Activated CD8-positive, alpha-beta memory T cell treated with anti-CD3 and anti-CD28 coated beads, Interleukin-2, amount 50 U/mL, for 48 hours (primary cell): ENCODE measurements around the gene GALNT18.
"Not testable (repeated sequence)": the region's sequence is repeated elsewhere in the genome, so short reads cannot be mapped to it uniquely, and the experiment has no call there.

Experiments used
- DNase-seq: peaks from one replicate; pipeline ENCODE4 v3.0.0-alpha.2; 2020

Gene GALNT18

GRCh38 chr11:11378184-11378940, 243.4 kb downstream of the GALNT18 start:
- DNase-seq = no peak

DNA sequence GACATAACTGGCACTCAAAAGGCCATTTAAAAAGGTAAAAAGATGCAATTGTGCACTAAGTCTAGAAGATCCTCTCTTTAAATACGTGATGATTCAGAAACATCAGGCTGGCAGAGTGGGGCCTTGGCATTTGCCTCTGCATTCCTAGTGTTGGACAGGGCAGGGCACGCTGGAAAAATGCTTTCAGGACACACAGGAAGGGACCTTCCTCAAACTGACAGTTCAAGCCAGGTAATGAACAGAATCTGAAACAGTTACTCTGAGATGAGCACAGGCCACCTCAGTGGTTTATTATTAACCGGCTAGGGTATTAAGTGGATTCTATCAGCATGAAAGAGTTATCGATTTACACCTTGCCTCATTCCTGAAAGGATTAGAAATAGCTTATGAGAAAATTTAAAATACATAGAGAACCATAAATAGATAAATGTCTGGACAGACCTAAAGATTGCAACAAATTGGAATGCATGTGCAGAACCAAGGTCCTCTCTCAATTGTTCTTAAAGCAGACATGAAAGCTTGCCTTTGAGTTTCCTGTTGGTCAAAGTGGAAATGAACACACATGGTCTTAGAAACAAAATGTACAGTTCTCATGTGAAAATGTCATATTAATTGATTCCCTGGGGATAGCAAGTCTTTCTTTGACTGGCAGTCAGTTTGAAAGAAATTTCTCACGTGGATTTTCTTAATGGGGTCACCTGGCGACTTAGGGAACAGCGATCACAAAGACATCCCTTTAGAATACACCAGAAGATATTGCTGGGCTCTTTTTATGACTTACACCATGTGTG, 247.3 kb downstream of the GALNT18 start:
- DNase-seq = no peak

DNA sequence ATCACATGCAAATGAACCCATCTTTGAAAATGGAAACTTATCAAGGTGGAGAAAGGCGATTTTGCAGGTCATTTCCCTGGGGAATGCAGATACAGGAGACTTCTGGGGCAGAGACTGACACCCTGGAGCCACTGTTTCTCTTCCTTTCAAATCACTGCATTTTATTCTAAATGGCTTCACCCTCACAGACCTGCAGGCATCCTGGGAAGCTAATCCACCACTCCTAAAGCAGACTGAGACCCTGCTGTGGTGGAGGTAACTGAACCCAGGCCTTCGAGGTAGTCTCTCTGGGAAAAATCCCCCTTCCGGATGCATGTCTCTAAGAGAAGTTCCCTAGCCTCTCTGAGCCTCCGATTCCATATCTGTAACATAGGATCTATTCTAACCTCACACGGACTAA, 247.9 kb downstream of the GALNT18 start:
- no peak for DNase-seq

- no peak for DNase-seq
These were observed 249.3 kb downstream of the GALNT18 start for GRCh38 chr11:11372461-11372860.

- DNase-seq = no peak
These were observed 250.9 kb downstream of the GALNT18 start for GRCh38 chr11:11370962-11371303.

DNA sequence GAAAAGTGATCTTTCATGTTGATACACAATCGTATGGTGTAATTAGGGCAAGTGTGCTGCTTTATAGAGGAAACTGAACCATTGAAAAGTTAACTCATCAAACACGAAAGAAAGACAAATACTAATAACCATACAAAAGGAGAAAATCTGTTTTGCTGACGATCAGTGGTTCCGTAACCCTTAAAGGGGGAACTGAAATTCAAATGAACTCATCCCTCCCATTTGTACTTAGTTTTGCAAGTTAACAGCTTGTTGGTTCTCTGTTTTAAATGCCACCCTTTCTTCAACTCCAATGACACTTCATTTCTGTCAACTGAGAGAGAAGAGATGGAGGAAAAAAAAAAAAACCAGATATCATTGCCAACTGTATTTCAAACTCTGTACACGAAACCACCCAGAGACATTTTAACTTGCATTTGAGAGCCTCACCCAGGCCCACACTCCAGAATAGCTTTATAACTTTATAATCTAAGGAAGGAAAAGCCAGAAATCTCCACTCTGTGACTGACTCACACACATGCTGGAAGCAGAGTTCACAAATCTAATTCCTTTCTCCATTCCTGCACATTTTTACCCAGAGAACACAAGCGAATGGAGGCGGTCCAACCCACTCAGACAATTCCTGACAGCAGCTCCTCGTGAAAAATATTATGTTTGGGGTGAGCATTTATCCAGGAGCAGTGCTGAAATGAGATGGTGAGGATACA, 251.4 kb downstream of the GALNT18 start:
- DNase-seq = no peak

DNA sequence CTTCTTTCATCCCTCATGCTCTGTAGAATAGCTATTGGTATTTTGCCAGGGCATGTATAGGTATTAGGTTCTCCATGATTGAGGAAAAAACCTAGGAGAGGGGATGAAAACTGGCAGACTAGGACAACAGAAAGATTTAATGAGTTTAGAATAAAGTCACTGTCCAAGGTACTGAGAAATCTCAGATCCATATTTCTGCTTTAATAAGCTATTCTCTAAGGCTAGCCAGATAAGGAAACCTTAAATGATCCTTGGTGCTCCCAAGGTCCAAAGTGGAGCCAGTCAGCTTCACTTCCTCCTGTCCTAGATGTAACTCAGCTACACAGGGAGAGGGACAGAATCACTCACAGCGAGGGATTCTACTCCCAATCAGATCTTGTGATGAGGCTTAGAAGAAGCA, 255.0 kb downstream of the GALNT18 start:
- no peak for DNase-seq

DNA sequence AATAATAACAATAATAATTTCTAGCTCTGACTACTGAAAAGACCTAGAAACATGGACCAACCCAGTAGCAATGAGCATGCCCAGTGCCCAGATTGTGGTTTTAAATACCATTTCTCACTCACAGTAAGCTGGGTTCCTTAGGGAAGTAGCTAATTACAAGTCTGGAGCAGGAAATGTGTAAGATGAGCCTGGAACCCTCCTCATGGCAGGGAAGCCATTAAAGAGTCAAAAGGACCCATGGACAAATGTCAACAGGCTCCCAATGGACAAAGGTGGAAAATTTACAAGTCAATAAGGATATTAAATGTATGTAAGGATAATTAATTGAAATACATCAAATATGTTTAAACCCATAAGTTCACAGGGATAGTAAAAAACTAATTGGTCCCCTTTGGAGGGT, 258.1 kb downstream of the GALNT18 start:
- DNase-seq = no peak

DNA sequence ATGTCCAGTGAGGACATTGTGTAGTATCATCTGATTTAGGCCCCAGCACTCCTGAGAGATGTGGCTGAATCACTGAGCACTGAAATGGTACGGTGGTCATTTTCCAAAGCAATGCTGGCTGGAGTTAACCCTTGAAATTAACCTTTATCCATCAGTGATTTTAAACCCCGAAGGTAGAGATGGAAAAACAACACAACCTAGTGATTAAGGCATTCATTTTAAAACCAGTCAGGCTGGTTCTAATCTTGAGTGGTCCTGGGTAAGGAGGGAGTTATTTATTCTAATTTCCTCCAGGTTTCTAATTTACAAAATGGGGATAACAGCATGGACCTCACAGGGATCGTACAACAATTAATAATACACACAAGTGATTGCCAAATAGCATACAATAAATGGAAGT, 262.2 kb downstream of the GALNT18 start:
- DNase-seq = no peak

- no peak for DNase-seq
These were observed 265.0 kb downstream of the GALNT18 start for GRCh38 chr11:11356842-11357241.

DNA sequence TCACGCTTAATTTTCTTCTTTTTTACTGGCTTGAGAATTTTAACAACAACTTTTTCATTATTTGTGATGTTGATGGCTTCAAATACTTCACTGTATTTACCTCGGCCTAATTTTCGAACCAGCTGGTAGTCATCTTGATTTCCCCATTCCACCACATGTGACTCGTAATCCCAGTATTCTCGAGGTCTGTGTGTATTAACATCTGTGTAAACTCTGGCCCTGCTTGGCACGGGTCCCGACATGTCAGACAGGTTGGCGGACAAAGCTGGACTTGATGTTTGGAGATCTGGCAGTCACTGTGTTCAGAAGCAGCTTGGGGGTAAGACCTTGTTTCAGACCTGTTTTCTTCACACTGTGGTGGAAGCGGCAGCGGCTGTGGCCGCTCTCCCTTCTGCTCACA, 268.9 kb downstream of the GALNT18 start, which contains the start of gene CSNK2A3:
CSNK2A3 (minus strand) TSS at position 373 of the 400 bp plus-strand sequence; CDS start at position 242, 131 bp downstream.
- DNase-seq = not testable (repeated sequence)

DNA sequence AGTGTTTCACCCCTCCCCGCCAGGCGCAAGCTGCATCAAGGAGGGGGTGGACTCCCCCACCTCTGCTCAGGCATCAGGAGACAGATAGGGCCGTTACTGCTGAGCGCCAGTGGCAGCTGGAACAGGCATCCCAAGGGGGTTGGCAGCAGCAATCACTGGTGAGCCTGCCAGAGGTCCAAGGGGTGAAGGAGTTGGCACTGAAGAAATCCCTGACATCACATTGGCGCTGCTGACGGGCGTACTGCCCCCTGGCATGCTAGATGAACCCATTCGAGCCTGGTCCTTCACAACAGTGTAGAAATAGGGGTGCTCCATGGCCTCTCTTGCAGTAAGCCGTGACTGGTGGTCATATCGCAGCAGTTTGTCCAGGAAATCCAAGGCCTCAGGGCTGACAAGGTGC, 270.0 kb downstream of the GALNT18 start:
- not testable (repeated sequence) for DNase-seq

DNA sequence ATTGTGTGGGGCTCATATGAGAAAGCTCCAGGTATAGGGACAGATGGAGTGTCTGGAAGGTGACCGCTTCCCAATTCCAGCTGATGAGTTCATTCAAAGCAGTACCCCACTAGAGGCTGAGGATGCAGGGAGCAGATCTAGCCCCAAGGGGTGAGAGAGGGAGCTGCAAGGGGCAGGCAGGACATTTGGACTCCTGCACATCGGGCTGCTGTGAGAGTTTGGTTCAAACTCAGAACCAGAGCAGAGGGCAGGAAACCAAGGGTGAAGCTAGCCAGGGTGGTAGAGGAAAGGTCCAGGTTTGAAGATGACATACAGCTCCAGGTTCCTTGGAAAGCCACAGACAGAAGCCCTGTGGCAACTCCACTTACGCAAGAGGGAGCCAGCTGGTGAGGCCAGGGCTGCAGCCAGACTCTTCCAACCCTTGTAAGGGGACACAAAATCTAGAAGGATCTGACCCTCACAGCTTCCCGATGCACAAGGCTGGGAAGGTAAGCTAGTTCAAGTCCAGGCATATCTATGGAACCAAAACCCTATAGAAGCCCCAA, 270.7 kb downstream of the GALNT18 start:
- DNase-seq = no peak

GRCh38 chr11:11349870-11350337, 271.9 kb downstream of the GALNT18 start:
- no peak for DNase-seq

GRCh38 chr11:11349106-11349825, 272.5 kb downstream of the GALNT18 start:
- no peak for DNase-seq

DNA sequence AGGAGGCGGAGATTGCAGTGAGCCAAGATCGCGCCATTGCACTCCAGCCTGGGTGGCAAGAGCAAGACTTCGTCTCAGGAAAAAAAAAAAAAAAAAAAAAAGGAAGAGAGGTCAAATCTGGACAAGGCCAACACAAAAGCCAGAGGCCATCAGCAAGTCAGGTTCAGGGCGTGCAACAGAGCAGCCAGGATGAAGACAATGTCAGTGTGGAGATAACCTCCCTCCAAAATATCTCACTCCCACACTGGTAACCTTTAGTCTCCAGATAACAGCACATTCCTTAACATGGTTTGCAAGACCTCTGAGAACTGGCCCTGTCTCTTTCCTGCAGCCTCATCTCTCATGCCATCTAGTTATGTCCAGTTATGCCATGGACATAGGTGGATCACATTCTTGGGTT, 273.5 kb downstream of the GALNT18 start:
- no peak for DNase-seq

DNA sequence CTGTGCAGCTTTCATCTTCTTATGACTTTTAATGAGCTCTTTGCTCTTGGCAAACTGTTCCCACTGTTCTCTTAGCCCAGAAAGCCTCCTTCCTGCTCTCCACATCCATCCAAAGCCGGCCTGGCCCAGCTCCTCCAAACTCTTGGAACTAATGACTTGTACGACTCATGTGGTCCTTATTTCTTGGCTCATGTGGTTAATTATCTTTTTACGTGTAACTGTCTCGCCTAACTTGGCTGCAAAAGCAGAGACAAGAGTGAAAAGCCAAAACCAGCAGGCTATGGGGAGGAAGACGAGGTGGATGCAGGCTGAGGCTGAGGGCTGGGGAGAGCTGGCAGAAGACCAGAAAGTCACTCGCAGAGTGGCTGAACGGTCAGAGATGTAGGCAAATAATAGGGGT, 274.2 kb downstream of the GALNT18 start:
- DNase-seq = no peak

DNA sequence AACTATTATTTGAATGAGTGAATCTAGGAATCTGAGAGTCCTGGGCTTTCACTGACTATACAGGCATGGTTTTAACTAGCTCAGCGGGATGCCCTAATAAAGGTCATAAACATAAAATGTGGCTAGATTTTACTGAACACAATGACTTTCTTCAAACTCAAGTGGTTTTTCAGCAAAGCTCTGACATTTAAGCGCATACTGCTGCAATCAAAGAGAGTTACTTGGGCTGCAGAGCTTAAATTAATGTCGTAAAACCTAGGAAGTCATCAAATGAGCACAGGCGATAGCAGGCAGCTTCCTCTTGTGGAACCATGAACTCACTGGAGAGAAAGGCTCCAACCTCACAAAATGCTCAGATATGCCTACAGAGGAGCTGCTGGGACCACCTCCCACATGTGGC, 275.5 kb downstream of the GALNT18 start:
- no peak for DNase-seq

- DNase-seq = no peak
These were observed 276.7 kb downstream of the GALNT18 start for GRCh38 chr11:11345099-11345498.

DNA sequence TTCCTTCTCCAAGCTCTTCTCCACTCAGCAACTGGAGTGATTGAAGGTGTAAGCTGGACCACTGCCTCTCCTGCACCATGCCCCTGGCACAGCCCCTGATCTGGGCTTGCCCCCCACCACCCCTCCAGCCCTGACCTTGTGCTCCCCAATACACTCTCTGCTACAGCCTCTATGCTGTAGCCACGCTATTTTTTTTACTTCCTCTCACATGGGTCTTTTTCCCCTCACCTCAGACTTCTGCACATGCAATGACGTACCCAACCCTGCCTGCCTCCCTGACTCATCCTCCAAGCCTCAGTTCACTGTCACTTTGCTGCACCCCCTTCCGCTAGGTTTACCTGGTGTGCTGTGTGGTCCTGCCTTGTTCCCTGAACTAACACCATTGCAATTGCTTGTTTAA, 277.8 kb downstream of the GALNT18 start:
- no peak for DNase-seq

DNA sequence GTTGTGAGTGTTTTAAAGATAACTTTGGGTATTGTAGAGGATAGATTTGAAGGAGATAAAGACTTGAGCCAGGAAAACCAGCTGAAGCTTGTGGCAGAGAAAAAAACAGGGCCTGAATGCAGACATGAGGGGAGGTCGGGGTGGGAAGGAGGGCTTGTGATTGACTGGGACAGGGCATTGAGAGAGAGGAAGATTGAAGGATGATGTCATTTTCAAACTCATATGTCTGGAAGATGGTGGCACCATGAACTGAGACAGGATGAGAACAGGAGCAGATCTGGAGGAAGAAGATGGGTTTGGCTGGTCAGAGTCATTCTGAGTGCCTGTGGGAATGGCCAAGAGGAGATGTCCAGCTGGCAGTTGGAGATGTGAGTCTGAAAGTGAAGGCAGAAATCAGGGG, 283.5 kb downstream of the GALNT18 start:
- no peak for DNase-seq

DNA sequence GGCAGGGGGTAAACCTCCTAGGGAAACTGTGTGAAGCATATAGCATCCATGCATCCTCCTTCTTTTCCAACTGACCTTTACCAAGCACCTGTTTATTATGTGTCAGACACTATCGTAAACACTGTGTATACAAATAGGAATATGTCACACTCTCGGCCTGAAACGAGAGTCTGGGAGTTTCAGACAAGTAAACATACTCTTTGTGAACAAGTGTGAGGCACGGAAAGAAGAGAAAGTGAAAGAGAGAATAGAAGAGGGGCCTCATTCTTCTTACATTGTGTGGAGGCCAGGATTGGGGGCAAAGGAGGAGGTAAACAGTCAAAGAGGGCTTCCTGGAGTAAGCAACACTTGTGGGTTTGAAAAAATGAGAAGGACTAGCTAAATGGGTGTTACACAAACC, 285.1 kb downstream of the GALNT18 start:
- DNase-seq = no peak

- no peak for DNase-seq
These were observed 286.8 kb downstream of the GALNT18 start for GRCh38 chr11:11335043-11335442.
